ENCODE data around the gene IL17RA.

The IL17RA gene

GRCh38 chr22:17107547-17107810, 22.7 kb downstream of the IL17RA start:
- DNase-seq: no peak

- no peak for DNase-seq
Measured at GRCh38 chr22:17108256-17109112, 23.7 kb downstream of the IL17RA start.

DNA sequence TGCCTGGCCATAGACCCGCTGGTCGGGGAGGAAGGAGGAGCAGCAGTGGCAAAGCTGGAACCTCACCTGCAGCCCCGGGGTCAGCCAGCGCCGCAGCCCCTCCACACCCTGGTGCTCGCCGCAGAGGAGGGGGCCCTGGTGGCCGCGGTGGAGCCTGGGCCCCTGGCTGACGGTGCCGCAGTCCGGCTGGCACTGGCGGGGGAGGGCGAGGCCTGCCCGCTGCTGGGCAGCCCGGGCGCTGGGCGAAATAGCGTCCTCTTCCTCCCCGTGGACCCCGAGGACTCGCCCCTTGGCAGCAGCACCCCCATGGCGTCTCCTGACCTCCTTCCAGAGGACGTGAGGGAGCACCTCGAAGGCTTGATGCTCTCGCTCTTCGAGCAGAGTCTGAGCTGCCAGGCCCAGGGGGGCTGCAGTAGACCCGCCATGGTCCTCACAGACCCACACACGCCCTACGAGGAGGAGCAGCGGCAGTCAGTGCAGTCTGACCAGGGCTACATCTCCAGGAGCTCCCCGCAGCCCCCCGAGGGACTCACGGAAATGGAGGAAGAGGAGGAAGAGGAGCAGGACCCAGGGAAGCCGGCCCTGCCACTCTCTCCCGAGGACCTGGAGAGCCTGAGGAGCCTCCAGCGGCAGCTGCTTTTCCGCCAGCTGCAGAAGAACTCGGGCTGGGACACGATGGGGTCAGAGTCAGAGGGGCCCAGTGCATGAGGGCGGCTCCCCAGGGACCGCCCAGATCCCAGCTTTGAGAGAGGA, 24.5 kb downstream of the IL17RA start:
- no peak for DNase-seq

GRCh38 chr22:17109976-17110375, 25.2 kb downstream of the IL17RA start:
- DNase-seq: no peak

DNA sequence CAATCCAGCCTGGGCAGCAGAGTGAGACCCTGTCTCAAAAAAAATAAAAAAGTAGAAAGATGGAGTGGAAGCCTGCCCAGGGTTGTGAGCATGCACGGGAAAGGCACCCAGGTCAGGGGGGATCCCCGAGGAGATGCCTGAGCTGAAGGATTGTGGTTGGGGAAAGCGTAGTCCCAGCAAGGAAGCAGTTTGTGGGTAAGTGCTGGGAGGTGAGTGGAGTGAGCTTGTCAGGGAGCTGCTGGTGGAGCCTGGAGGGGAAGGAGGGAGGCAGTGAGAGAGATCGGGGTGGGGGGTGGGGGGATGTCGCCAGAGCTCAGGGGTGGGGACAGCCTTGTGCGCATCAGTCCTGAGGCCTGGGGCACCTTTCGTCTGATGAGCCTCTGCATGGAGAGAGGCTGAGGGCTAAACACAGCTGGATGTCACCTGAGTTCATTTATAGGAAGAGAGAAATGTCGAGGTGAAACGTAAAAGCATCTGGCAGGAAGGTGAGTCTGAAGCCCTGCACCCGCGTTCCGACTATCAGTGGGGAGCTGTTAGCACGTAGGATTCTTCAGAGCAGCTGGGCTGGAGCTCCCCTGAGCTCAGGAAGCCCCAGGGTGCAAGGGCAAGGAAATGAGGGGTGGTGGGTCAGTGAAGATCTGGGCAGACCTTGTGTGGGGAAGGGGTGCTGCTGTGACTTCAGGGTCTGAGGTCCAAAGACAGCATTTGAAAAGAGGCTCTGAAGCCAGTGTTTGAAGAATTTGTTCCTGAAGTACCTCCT, 26.2 kb downstream of the IL17RA start:
- no peak for DNase-seq

GRCh38 chr22:17112491-17113042, 27.8 kb downstream of the IL17RA start:
- no peak for DNase-seq

DNA sequence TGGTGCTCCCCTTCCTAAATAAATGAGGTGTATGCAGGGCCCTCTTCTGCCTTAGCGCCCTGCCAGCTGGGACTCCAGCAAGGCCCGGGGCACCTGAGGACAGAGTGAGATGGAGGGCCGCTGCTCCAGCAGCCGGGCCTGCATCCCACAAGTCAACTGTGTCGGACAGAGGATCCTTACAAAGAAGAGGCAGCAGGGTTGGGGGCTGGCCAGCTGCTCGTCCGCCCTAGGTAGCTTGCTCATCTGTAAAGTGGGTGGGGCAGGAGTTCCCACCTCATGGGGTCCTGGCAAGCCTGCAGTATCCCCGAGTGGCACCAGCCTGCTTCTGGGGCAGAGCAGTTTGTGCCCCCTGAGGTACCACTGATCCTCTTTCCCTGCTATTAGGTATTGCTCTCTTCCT, 28.8 kb downstream of the IL17RA start:
- no peak for DNase-seq

DNA sequence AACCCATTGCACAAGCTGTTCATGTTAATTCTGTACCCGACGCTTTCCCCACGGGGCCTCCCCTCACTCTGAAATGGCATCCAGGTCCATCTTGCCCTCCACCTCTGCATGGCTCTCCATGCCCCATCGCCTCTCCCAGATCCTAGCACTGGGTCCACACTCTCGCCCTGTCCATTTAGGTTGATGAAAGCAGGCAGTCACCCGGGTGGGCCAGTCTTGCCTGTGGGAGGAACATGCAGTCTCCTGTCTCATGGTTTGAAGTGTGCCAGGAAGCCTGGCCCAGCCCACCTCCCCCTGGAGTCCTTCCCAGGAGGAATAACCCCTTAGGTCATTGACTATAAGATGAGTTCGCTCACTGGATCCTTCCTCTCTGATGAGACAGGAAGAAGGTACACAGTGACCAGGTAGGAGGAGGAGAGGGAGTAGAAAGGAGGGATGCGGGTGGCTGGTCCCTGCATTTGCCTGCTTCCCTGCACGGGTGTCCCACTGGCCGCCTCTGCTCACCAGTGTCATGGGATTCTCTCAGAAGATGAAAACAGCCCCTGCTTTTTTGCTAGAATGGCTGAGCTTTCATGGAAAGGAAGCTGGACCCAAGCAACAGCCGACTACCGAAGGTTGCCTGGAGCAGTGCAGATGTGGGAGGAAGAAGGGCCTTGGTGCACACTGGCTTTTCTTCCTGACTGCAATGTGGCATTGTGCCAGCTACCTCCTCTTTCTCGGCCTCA, 29.5 kb downstream of the IL17RA start:
- DNase-seq: no peak

DNA sequence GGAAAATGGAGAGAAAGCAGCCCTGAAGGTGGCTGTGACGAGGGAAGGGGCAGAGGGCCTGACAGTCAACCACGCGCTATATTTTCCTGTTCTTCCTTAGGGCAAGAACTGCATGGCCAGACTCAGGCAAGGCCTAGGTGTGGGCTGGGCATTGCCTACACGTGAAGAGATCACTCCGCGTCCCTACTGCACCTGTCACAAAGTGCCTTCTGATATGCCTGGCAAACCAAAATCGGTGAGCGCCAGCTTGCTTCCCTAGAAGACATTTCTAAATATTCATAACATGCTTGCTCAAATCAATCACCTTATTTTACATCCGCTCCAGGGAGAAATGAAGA, 30.1 kb downstream of the IL17RA start:
- DNase-seq: no peak

GRCh38 chr22:17115236-17115635, 30.4 kb downstream of the IL17RA start:
- no peak for DNase-seq

- no peak for DNase-seq
Measured at GRCh38 chr22:17115945-17116565, 31.3 kb downstream of the IL17RA start.

- no peak for DNase-seq
Measured at GRCh38 chr22:17116572-17117330, 32.0 kb downstream of the IL17RA start.

DNA sequence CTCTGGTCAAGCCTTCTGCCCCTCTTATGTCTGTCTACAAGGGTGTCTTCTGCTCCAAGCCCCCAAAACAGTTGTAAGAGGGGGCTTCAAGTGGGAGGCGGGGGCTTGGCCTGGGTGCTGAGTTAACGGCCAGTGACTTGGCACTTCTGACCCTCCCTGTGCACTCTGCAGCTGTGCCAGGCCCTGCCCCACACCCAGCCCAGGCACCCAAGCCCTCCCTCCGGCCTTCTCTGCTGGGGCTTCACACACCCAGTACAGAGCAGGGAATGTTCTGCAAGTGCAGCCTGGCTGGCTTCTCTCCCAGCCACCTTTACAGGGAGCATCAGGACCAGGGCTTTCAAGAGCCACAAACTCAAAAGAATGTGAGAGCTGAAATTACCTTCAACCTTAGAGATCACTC, 32.6 kb downstream of the IL17RA start:
- no peak for DNase-seq

DNA sequence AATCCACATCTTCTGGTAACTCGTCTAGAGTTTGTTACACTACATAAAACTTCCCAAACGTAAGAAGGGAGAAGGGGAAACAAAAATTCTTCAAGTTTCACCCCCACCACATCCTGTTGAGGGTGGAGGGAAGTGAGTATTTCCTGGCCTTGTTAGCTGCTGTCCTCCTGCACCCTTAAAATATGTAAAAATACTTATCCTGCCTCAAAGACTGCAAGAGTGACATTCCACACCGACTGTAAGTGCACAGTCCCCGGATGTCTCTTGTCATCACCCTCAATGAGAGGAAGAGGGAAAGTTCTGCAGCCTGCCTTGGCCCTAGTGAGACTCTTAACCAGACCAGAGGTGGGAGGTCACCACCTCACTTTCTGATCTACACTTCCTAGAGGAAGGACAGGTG, 33.1 kb downstream of the IL17RA start:
- DNase-seq: no peak

DNA sequence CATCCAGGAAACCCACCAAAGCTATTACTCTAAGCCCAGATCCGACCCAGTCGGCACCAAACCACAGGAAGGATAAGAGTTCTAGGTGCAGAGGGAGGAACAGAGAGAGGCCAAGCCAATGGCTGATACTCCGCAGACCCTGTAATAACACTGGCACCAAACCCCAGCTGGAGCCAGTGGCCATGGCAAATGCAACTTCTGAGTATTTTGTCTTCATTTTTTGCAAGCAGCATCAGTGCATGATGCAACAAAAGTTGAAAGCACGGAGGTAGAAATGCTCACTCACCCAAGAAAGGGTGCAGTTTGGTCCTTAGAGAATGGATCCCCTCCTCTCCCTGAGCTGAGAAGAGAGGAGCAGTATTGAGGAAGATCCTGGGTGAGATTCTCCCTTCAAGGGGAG, 33.5 kb downstream of the IL17RA start:
- no peak for DNase-seq

DNA sequence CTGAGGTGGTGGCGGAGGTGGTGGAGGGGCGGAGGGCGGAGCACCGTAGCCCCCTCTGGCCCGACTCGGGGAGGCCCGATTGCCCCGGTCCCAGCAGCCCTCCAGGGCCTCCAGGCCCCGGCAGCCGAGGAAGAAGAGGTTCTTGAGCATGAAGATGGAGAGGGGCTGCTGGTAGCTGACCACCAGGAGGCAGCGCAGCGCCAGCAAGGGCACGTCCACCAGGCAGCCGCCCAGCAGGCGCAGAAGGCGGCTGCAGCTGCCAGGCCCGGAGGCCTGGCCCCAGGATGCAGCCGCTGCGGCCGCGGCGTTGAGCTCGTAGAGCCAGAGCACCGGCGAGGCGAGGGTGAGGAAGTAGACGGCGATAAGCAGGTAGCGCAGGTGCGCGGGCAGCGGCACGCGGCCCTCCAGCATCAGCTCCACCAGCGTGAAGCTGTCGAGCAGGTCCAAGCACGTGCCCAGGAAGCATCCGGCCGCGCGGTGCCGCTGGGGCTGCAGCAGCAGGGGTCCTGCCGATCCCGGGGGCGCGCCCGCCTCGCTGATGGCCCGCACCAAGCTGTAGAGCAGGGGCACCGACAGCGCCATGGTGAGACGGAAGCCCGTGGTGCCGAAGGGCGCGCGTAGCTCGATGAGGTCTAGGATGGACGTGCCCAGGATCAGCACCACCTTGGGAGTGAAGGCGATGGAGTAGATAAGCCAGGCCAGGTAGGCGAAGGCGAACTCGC, 34.8 kb downstream of the IL17RA start:
- no peak for DNase-seq

DNA sequence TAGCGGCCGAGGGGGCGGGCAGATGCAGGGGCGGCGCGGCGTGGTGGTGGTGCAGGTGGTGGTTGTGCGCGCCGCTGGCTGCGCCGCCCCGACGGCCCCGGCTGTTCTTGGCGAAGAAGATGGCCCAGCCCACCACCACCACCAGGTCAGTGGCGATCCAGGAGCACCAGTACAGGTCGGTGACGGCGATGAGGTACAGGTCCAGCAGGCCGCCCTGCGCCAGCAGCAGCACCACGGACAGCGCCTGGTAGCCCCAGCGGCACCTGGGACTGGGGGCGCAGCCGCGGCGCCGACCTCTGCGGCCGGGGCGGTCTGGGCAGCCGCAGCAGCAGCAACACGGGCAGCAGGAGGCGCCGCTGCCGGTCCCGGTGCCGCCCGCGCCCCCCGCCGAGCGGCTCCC, 35.5 kb downstream of the IL17RA start:
- DNase-seq: peak; percentile 47

GRCh38 chr22:17120711-17121232, 36.0 kb downstream of the IL17RA start:
- DNase-seq: no peak

- peak; percentile 19 for DNase-seq
Measured at GRCh38 chr22:17121233-17122195, 36.7 kb downstream of the IL17RA start, which contains the start of gene TMEM121B. TMEM121B (minus strand) TSS chr22:17121360; CDS start chr22:17121127, 233 bp downstream.
